ENCODE results near the gene MYO1D.

MYO1D gene

GRCh38 chr17:32628271-32629044 is 248.5 kb downstream of the MYO1D start:
- no peak for DNase-seq (ENCODE audit: low read depth in 2 of 2, low spot score in 1 of 2)

- DNase-seq (ENCODE audit: low read depth in 2 of 2, low spot score in 1 of 2): no peak
Observed at GRCh38 chr17:32627239-32627996, 249.5 kb downstream of the MYO1D start.

- no peak for DNase-seq (ENCODE audit: low read depth in 2 of 2, low spot score in 1 of 2)
Observed at GRCh38 chr17:32626379-32626791, 250.5 kb downstream of the MYO1D start.

- no peak for DNase-seq (ENCODE audit: low read depth in 2 of 2, low spot score in 1 of 2)
Observed at GRCh38 chr17:32625971-32626370, 251.0 kb downstream of the MYO1D start.

GRCh38 chr17:32623196-32623595 is 253.7 kb downstream of the MYO1D start:
- no peak for DNase-seq (ENCODE audit: low read depth in 2 of 2, low spot score in 1 of 2)

- DNase-seq (ENCODE audit: low read depth in 2 of 2, low spot score in 1 of 2): no peak
Observed at GRCh38 chr17:32622540-32622939, 254.4 kb downstream of the MYO1D start.

- DNase-seq (ENCODE audit: low read depth in 2 of 2, low spot score in 1 of 2): no peak
Observed at GRCh38 chr17:32621612-32622312, 255.2 kb downstream of the MYO1D start.

GRCh38 chr17:32615326-32615725 is 261.6 kb downstream of the MYO1D start:
- DNase-seq (ENCODE audit: low read depth in 2 of 2, low spot score in 1 of 2): no peak

- DNase-seq (ENCODE audit: low read depth in 2 of 2, low spot score in 1 of 2): no peak
Observed at GRCh38 chr17:32610943-32611342, 266.0 kb downstream of the MYO1D start.

GRCh38 chr17:32609884-32610650 is 266.9 kb downstream of the MYO1D start:
- DNase-seq (ENCODE audit: low read depth in 2 of 2, low spot score in 1 of 2): no peak

- peak; percentile 24 to 39 for DNase-seq (ENCODE audit: low read depth in 2 of 2, low spot score in 1 of 2)
Observed at GRCh38 chr17:32609085-32609484, 267.8 kb downstream of the MYO1D start.

GRCh38 chr17:32608267-32608666 is 268.7 kb downstream of the MYO1D start:
- DNase-seq (ENCODE audit: low read depth in 2 of 2, low spot score in 1 of 2): no peak

- DNase-seq (ENCODE audit: low read depth in 2 of 2, low spot score in 1 of 2): no peak
Observed at GRCh38 chr17:32604966-32605365, 272.0 kb downstream of the MYO1D start.

GRCh38 chr17:32602396-32602795 is 274.5 kb downstream of the MYO1D start:
- no peak for DNase-seq (ENCODE audit: low read depth in 2 of 2, low spot score in 1 of 2)

GRCh38 chr17:32601866-32602265 is 275.1 kb downstream of the MYO1D start:
- no peak for DNase-seq (ENCODE audit: low read depth in 2 of 2, low spot score in 1 of 2)

- no peak for DNase-seq (ENCODE audit: low read depth in 2 of 2, low spot score in 1 of 2)
Observed at GRCh38 chr17:32596628-32597027, 280.3 kb downstream of the MYO1D start.

GRCh38 chr17:32596206-32596605 is 280.7 kb downstream of the MYO1D start:
- no peak for DNase-seq (ENCODE audit: low read depth in 2 of 2, low spot score in 1 of 2)

- DNase-seq (ENCODE audit: low read depth in 2 of 2, low spot score in 1 of 2): no peak
Observed at GRCh38 chr17:32593003-32593402, 283.9 kb downstream of the MYO1D start.

- no peak for DNase-seq (ENCODE audit: low read depth in 2 of 2, low spot score in 1 of 2)
Observed at GRCh38 chr17:32591405-32591804, 285.5 kb downstream of the MYO1D start.

- no peak for DNase-seq (ENCODE audit: low read depth in 2 of 2, low spot score in 1 of 2)
Observed at GRCh38 chr17:32590974-32591373, 285.9 kb downstream of the MYO1D start.

GRCh38 chr17:32588982-32589381 is 287.9 kb downstream of the MYO1D start:
- no peak for DNase-seq (ENCODE audit: low read depth in 2 of 2, low spot score in 1 of 2)
